Stimulated activated CD8-positive, alpha-beta memory T cell treated with anti-CD3 and anti-CD28 coated beads, Interleukin-4, amount 100 ng/mL, for 48 hours (primary cell): ENCODE data around the gene PCBP3.

ENCODE experiments used
- DNase-seq: peaks from one replicate; pipeline ENCODE4 v3.0.0-alpha.2; 2020

Gene PCBP3

DNA sequence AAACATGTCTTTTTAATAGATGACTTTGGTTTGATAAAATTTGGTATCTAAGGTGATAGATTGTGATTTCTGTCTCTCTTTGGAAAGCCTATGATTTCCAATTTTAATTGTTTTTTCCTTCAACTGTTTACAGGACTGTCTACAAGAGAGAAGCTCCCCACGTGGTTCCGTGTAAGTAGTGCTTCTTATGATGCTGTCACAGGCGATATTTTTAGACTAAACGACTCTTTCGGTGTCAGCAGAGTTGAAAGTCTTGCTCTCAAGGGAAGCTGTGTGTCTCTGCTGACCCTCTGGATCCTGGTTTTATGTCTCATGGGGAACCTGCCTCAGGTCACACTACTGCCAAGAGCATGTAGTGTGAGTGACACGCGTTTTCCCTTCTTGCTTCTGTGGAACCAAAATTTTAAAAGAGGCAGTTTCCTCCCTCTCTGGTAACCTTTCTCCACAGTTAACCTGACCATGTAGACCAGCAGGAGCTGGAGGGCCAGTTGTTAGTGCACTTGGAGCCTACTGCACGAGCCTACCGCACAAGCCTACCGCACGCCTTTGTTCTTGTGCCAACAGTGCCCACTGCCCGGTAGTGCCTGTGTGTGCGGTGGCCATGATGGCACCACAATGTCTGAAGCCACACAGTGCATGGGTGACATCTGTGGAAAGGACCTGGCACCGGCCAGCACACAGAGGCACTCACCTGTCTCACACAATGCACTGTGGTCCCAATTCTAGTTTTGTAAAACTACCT, 91.9 kb downstream of the PCBP3 start:
- no peak for DNase-seq

DNA sequence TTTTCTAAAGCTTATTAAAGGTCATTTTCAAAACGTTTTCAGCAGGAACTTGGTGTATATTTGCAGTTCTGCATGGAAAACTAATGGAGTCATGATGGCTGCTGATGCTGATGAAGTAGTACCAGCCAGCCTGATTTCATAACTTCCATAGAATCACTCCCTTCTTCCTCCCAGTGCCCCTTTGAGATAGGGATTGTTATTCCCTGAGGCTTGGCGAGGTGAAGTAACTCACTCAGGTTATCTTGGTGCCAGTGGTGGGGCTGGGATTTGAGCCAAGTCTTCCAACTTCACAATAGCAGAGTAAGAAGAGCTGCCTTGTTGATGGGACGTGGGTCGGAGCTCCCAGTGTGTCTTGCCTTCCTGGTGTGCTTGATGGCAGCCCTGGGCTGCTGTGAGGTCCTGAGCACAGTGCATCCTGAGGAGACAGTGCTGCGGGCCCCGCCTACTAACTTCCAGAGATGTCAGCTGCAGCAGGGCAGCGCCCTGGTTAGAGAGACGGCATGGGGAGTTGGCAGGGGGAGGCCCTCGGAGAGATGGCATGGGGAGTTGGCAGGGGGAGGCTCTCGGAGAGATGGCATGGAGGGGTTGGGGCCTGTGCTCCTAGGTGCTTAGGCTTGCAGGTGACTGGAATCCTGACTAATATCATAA, 92.6 kb downstream of the PCBP3 start:
- DNase-seq: no peak

DNA sequence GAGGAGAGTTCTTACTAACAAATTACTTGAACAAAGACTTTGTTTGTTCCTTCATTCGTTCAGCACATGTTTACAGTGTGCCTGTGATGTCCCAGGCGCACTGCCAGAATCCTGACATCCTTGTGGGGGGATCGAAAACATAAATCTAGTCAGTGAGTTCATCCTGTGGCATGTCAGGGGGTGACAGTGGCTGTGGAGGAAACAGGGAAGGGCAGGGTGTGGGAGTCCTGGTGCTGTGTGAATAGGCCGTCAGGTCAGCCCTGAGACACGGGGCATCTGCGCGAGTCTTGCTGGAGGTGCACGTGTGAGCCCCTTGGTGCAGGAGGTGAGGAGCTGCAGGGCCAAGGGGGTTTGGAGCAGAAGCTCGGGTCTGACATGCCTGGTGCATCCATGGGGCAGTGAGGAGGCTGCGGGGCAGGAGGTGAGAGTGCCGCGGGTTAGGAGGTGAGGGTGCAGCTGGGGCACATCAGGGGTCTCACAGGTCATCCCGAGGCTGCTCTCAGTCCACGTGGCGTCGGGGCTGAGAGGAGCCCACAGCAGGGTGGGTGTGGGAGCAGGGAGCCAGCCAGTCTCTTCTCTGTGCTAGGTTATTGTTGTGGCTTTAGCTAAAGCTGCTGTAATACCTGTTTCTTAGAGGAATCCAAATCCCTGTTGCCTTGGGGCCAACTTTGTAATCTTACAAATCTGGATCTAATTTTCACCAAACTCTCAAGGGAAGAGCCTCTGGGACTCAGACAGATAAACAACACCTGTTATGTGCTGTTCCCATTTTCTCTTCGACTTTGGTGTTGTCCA, 93.4 kb downstream of the PCBP3 start:
- no peak for DNase-seq

DNA sequence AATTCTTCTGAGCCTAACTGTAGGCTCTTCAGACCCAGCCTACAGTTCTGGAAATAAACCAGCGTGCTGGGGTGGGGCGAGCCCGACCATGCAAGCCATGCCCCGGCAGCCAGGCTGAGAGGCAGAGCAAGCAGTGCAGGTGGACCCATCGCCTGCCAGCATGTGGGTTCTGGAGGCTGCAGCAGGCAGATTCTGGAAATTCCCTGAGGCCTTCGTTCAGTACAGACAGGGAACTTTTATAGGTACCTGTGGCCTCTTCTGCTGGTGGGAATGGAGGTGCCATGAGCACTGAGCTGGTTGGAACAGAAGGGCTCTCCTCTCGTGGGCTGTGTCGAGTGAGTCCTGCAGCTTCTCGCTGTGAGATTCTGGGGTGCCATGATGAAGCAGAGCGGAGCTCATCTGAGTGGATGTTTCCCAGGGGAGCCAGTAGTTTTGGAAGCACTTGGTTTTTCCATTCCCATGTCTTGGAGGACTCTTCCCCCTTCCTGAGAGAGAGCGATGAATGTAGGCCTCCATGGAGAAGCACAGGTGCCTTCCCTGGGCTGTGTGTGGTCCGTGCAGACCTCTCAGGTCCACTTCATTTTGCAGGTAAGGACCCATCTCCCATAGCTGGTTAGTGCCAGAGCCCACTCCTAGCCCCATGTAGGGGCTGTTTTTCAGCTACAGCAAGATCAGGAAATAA, 94.1 kb downstream of the PCBP3 start:
- DNase-seq: no peak

DNA sequence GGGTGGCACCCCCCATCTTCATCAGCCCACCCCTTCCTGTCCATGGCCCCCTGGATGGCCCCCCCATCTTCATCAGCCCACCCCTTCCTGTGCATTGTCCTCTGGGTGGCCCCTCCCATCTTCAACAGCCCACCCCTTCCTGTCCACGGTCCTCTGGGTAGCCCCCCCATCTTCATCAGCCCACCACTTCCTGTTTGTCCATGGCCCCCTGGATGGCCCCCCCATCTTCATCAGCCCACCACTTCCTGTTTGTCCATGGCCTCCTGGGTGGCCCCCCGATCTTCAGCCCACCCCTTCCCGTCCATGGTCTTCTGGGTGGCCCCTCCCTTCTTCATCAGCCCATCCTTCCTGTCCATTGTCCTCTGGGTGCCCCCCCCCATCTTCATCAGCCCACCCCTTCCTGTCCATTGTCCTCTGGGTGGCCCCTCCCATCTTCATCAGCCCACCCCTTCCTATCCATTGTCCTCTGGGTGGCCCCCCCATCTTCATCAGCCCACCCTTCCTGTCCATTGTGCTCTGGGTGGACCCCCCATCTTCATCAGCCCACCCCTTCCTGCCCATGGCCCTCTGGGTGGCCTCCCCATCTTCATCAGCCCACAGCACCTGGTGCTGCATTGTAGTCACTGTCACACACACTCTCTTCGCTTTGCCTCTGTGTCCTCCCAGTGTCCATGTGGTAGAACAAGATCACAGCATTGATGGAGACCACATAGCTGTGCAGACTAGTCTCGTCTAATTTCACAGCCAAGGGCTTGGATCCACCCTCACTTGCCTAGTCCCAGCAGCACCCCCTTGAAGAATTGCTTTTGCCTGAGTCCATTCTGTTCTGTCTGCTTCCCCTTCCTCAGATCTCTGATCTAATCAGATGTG, 95.9 kb downstream of the PCBP3 start:
- DNase-seq: no peak

DNA sequence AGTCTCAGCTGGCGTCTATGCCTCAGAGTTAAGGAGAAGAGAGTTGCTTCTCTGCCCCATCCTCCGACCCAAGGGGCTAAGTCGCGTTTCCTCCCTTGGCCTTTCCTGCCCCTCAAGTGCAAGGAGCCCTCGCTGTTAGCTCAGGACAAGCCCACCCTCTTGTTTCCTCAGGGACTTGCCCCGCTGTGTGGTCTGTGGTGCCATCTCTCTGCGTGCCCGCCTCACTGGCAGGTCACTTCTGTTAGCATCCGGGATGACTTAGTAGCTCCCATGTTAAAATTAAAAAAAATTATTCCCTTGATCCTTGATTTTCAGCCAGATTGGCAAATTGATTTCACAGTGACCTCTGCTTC, 96.5 kb downstream of the PCBP3 start:
- no peak for DNase-seq

DNA sequence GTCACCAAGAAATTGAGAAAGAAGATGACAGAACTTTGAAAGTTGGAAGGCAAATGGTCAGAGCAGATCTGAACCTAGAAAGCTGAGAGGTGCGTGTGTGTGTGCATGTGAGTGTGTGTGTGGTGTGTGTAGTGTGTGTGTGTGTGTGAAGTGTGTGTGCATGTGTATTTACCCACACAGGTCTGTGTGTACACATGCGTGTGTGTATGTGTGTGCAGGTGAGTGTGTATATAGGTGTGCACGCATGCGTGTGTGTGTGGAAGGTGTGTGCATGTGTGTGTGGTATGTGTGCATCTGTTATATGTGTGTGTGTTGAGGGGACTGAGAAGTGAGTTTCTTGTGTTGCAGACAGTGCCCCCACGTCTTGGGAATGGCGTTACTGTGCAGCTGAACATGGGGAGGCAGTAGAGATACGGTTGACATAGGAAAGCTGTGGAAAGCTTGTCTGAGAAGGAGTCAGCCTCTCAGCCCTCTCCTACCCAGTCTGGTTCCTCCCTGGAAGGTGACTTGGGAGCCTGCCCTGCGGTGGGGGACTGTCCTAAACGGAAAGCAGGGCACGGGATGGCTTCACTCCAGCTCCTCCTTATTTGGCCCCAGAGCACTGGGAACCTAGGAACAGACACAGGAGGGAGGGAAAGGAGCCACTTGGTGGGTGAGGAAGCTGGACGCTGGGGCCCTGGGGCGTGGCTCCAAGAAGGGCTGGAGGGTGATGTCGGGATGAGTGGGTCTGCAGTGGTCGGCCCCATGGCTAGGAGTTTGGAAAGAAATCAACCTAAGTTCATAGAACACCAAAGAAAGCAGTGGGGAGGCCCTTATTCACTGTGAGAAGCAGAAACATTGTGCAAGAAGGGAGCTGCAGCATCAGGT, 97.2 kb downstream of the PCBP3 start:
- no peak for DNase-seq

DNA sequence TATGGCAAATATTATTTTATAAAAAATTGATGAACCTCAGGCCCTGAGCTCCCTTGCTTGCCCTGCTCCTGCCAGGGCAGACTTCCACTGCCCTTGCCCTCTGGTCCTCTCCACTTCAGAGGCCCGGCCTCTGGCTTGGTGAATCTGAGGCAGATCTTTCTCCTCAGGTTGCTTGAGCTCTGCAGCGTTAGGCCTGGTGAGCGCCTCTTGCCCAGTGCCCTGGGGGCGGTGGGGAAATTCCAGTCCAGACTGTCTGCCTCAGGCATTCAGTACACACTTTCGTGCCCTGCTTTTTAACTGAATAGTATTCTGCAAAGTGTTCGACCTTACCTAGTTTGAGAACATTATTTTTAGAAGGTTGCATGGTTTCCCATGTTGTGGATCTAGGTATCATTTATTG, 98.2 kb downstream of the PCBP3 start:
- DNase-seq: no peak

DNA sequence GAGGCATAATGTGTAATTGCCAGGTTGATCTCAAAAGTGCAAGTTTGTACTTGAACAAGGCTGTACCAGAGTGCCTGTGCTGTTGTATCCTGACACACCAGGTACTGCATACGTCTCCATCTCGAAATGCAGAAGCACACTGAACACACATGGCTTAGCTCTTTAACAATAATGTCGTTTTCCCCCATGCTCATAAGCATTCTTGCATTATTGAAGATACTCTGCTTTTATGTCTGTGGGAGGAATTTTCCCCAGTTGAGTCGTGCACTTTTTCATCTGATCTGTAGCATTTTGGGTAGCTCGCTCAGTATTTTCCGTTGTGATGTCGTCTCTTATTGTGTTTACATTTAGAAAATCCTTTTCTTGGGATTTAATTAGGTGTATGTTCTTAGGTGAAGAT, 98.7 kb downstream of the PCBP3 start:
- DNase-seq: no peak

DNA sequence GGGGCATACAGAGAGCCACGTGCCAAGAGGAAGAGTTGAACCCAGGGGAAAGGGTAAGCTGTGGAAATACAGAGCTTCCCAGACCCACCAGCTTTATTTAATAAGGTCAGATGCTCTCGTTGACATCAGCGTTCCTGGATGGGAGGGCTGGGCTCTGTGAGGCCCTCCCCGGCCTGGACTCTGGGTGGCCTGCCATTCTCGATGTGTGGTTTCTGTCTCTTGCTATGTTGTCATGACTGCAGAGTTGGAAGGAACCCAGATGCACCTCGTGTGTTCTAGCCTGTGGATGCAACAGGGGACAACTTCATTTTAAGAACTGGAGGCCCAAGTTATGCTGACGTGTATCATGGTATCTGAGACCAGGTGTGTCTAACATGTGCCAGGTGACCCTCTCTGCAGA, 101.7 kb downstream of the PCBP3 start:
- DNase-seq: no peak

DNA sequence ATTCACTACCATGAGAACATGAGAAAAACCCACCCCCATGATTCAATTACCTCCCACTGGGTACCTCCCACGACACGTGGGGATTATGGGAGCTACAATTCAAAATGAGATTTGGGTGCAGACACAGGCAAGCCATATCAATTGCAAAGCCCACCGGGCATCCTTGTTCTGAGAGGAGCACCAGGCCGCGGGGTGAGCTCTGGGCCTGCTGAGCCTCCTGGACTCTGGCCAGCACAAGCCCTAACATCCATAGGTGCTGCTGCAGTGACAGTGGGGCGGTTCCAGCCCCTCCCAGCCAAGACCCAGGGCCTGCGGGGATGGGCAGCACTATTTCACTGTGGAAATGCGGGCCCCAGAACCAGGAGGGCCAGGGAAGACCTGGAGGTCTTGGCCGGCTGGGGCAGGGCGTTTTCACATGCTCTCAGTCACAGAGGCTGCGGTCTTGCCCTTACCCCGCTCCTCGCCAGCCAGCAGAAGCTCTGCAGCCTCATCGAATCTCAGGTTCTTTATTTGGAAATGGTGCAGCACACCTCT, 103.8 kb downstream of the PCBP3 start:
- DNase-seq: no peak

DNA sequence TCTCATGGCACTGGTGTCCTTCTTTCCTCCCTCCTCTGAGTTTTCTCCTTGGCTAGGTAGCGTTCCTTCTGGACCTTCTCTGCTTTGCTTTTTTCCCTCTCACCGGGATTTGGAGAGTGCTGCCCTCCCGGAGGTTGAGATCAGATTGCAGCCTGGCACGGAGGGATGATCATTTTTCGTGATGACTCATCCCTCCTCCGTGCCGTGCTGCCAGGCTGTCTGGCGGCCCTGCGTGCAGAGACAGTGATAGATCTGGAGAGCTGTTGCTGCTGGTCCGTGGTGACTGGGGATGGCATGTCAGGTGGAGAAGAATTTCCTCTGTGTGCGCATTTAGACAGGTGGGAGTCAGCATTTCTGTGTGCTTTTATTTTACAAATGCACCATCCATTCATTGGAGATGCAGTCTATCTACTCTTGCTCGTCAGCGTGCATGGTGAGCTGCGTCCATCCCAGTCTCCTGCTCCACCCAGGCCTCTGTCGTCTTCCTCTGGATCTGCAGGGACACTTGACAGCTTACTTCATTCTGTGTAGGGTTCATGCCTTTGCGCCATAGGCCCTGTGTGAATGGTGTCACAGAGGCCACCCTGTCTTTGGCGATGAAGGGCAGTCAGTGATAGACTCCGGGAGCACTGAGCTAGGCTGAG, 104.4 kb downstream of the PCBP3 start:
- DNase-seq: no peak

DNA sequence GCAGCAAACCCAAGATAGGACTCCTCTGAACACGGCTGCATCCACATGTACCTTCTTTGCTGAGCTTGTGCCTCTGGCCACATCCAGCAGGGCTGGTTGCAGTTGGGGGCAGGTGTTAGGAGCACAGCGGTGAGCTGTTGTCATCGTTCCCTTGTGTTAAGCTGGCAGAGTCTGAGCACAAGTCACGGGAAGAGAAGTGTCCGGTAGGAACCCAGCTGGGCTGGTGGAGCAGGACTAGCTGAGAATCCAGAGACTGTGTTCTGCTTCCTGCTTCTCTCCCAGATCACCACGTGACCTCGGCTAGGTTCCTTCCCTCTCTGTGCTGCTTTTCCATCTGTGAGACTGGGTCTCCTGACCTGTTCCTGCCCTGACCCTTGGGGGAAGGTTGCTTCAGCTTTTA, 105.1 kb downstream of the PCBP3 start:
- no peak for DNase-seq

DNA sequence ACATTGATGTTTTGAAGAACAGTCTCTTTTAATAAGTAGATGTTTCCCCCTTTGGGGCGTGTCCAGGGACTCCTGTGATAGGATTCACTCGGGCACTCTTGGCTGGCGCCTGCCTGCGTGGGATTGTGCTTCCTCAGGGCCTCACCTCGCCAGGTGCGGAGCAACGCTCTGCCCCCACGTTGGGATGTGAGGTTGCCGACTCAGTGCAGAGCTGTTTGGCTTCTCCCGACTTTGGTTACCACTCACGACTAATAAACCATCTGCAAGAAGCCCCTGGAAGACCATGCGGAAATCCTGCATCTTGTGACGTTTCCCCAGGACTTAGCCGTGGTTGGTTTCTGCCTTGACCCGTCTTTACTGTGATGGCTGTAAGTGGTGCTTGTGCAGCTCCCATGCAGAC, 106.4 kb downstream of the PCBP3 start:
- DNase-seq: no peak

DNA sequence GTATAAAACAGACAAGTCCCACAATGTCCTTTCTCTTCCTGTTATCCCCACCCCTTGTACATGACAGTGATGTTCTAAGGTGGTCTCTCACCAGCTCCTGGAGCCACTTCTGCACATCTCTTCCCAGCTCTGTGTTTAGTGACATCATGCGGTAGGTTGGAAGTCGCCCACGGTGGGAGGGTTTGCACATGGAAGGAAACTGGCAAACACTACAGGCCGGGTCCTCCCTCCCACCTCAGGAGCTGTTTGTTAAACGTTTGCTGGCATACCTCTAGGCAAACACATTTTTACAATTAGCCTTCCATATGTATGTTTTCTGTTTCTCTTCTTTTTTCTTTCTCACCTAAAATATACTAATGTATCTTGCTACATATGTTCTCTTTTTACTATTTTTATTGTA, 107.4 kb downstream of the PCBP3 start:
- no peak for DNase-seq

DNA sequence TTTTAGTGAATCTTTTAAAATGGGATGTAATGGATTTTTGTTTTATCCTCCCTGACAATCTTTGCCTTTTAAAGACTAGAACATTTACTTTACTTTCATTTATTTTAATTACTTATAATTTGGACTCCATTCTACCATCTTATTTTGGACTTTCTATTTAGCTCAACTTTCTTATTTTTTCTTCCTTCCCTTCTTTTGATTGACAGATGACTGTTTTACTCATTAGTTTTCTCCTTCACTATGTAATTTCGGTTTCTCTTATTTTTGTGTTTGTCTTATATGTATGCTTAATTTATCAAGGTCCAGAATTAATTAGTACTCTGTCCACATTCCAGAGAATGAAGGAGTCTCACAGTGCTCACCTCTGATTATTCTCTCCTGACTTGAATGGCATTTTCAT, 109.9 kb downstream of the PCBP3 start:
- DNase-seq: no peak

DNA sequence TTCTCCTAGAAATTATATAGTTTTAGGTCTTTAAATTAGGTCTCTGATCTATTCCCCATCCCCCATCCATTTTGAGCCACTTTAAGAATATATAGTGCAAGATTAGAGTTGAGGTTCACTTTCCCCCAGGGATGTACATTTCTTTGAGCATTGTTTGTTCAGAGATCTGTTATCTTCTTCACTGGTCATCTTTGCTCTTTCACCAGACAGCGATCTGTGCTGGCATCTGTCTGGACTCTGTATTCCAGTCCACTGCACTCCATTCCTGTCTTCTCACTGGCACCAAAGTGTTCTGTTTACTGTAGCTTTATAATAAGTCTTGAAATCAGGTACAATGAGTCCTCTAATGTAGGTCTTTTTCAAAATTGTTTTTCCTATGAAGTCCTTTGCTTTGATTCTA, 112.5 kb downstream of the PCBP3 start:
- no peak for DNase-seq

DNA sequence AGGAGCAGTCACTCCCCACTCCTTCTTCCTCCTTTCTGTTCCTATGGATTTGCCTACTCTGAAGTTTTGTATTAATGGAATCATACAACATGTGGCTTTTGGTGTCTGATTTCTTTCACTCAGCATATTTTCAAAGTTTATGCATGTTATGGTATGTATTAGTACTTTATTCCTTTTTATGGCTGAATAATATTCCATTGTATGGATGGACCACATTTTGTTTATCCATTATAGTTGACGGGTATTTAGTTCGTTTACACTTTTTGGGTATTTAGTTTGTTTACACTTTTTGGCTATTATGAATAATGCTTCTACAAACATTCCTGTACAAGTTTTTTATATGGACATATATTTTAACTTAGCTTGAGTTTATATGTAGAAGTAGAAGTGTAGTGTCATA, 113.1 kb downstream of the PCBP3 start:
- no peak for DNase-seq

DNA sequence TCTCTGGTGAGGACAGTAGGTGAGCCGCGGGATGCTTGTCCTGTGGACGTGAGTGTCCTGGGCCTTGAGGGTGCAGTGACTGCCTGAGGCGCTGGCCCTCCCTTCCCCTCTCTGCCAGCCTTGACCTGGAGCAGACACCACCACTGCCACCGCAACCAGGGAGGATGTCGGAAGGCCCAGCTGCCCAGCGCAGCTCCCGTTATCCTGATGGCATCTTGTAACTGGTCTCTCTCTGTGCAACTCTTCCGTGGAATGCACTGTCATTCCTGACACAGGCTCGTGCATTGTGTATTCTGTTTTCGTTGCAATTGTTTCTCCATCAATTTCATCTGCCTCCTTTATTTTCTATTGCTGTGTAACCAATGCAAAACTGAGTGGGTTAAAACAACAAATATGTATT, 118.2 kb downstream of the PCBP3 start:
- no peak for DNase-seq

DNA sequence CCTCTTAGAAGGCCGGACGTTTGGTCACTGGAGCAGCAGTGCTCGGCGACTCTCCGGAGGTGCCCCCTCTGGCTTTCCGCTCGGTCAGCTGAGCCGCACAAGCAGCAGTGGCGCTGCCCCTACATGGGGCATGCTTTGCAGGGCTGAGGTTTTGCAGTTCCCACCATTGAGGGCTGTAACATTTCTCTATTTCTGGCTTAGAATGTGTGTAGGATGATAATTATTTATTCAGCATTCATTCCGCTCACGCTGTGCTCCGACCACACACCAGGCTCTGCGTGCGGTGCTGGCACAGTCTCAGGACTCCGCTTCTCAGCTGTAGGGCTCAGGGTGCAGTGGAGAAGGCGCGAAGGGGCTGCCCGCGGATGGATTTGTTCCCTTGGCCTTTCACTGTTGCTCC, 119.5 kb downstream of the PCBP3 start:
- DNase-seq: no peak

DNA sequence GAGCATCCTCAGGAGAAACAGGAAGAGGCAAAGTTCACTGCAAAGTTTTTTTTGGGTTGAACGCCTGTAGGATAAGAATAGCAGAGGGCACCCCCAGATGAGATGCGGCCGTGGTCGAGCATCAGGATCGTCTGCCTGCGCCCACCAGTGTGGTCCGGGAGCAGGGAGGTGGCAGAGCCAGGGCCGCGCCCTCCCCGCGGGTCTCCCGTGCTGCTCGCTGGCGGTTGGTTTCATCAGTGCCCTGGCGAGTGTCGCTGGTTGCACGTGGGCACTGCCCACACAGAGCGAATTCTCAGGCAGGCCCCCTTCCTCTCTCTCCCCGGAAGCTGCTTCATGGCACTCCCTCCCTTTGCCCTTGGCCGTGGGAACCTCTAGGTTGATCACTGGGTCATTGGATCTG, 120.0 kb downstream of the PCBP3 start:
- DNase-seq: no peak
